K562 (cell line): ENCODE results near the gene POLR3A. TPM values are rescaled to one million over a fixed set of nuclear protein-coding genes. Genes with fewer than 3 reads are reported as not detected.
A peak's percentile ranks its signal among the peaks of the same experiment; 100 is the strongest.

Experiments
- BMI1 ChIP-seq: fragments of 150-350 bp; IDR thresholded peaks from 2 replicates; pipeline ENCODE4 v1.6.1; 2014; ENCODE audit warnings: low read length
- CHD4 ChIP-seq: fragments of 200-600 bp; sonication (generic); IDR thresholded peaks from 3 replicates; pipeline ENCODE4 v1.6.1; 2012; ENCODE audit warnings: low read depth, mild to moderate bottlenecking, mixed read lengths, low read length, inconsistent platforms; ENCODE audit not compliant: insufficient read depth, insufficient replicate concordance, poor library complexity, severe bottlenecking
- HMGN3 ChIP-seq: IDR thresholded peaks from 2 replicates; pipeline ENCODE4 v1.6.1; 2011; ENCODE audit warnings: borderline replicate concordance, low read depth, mild to moderate bottlenecking, mixed read lengths, low read length; ENCODE audit not compliant: insufficient read length; ENCODE audit errors: extremely low read depth
- OTX1 ChIP-seq: fragments of 450-650 bp; formaldehyde crosslinking; IDR thresholded peaks from 2 replicates; pipeline ENCODE4 v1.4.0; 2022; ENCODE audit warnings: mild to moderate bottlenecking
- PRPF4 ChIP-seq: fragments of 200-400 bp; formaldehyde crosslinking; IDR thresholded peaks from one replicate; pipeline ENCODE4 v1.6.1; 2017; ENCODE audit warnings: low read length, low read depth, mild to moderate bottlenecking; ENCODE audit not compliant: insufficient read depth, poor library complexity, severe bottlenecking
- RBM15 ChIP-seq: fragments of 200-400 bp; formaldehyde crosslinking; IDR thresholded peaks from 2 replicates; pipeline ENCODE4 v1.6.1; 2018; ENCODE audit warnings: mild to moderate bottlenecking, low read length, moderate library complexity; ENCODE audit not compliant: insufficient read depth
- RBM25 ChIP-seq: fragments of 200-400 bp; formaldehyde crosslinking; IDR thresholded peaks from 2 replicates; pipeline ENCODE4 v1.6.1; 2018; ENCODE audit warnings: low read length, low read depth, moderate library complexity; ENCODE audit not compliant: severe bottlenecking
- RBM39 ChIP-seq: fragments of 200-400 bp; formaldehyde crosslinking; optimal IDR thresholded peaks from 2 replicates; pipeline ENCODE3; 2018; ENCODE audit warnings: low read depth, low read length
- RCOR1 ChIP-seq, 2 experiments: IDR thresholded peaks; 2 replicates each; pipeline ENCODE4 v1.6.1; 2012; ENCODE audit warnings: low read depth in 2 of 2, low read length in 2 of 2, borderline replicate concordance in 1 of 2, improper control_type of control experiment in 1 of 2
- SRF ChIP-seq, 2 experiments: fragments of 250-450, 450-650 bp in 1 of 2; sonication (Bioruptor Pico) in 1 of 2; sonication (generic) in 1 of 2; formaldehyde crosslinking; IDR thresholded peaks; 2 replicates each; pipeline versions ENCODE4 v1.5.0 to v1.5.1; 2020 to 2022; ENCODE audit warnings: mild to moderate bottlenecking in 1 of 2, missing genetic modification reagents in 1 of 2
- TOE1 ChIP-seq, 2 experiments: fragments of 450-650 bp in 1 of 2; sonication (generic) in 1 of 2; formaldehyde crosslinking in 1 of 2; IDR thresholded peaks; 2 replicates each; pipeline versions ENCODE4 v1.7.1 to v1.8.0; 2016 to 2022; ENCODE audit warnings: borderline replicate concordance in 2 of 2, mild to moderate bottlenecking in 2 of 2, antibody characterized with exemption in 1 of 2, inconsistent platforms in 1 of 2, low read depth in 1 of 2, missing genetic modification reagents in 1 of 2, moderate library complexity in 1 of 2
- YY1 ChIP-seq, 3 experiments: IDR thresholded peaks; 2 replicates each; pipeline ENCODE4 v1.6.1; 2011; ENCODE audit warnings: low read length in 2 of 3, mild to moderate bottlenecking in 2 of 3, moderate library complexity in 2 of 3, borderline replicate concordance in 1 of 3, control low read depth in 1 of 3, low read depth in 1 of 3; ENCODE audit not compliant: insufficient read depth in 3 of 3, insufficient replicate concordance in 2 of 3, control insufficient read depth in 1 of 3, insufficient read length in 1 of 3; ENCODE audit errors: extremely low read depth in 1 of 3
- ZBED1 ChIP-seq: IDR thresholded peaks from 2 replicates; pipeline ENCODE4 v1.6.1; 2014
- ZEB2 ChIP-seq: fragments of 450-650 bp; IDR thresholded peaks from 2 replicates; pipeline ENCODE4 v1.6.1; 2016
- polyA plus RNA-seq, 8 experiments: library from polyadenylated mRNA; depleted of rRNA in 4 of 8; stranded (reverse) in 5 of 8; unstranded in 3 of 8; fragments of >200 nt; fragmentation: Nextera tagmentation in 2 of 8; fragmentation: Illumina TruSeq in 1 of 8; extraction: Ambion mirVana in 2 of 8; extraction: Trizol in 1 of 8; gene quantifications; 2 replicates each; pipeline versions ENCODE4 v1.2.1 to v1.2.3, GENCODE V29; 2011 to 2014; ENCODE audit warnings: inconsistent platforms in 1 of 8, missing spikeins in 1 of 8
- total RNA-seq, 7 experiments: library from RNA; depleted of rRNA in 6 of 7; stranded (reverse); fragments of >200 nt in 6 of 7; fragmentation: Illumina TruSeq in 2 of 7; extraction: Trizol in 2 of 7; gene quantifications; 2 replicates each; pipeline versions ENCODE4 v1.2.1 to v1.2.3, GENCODE V29; 2011 to 2021; ENCODE audit warnings: low replicate concordance in 1 of 7

POLR3A gene
- total and polyA plus RNA-seq, 9 of the 15 experiments (the other 6 are each of a cell fraction or from before 2014, with no cell fraction given), result 14.9 to 37.0 (median 26.7) TPM

DNA sequence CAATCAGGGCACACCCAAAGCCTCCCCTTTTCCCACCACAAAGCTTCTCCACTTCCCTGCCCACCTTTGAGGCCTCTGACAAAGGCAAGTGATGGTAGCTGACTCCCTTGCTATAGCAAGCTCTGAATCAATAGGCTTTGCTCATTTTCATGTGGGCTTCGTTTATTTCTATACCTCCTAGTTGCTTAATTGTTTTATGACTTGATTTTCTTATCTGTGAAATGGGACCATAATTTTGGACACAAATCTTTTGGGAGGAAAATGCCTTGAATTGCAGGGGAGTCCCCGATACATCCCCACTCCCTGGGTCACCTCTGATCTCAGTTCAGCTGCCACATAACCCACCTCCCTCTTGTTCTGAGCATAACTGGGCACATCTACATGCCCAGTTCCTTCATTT is 89.1 kb downstream of the POLR3A start (continued):
- peak; percentile 92 for TF ChIP-seq CHD4
- no peak for TF ChIP-seq TOE1 (IDR thresholded peaks at IDR 0.05; ENCODE audit: borderline replicate concordance)
- no peak for TF ChIP-seq TOE1 (CRISPR knock-in tag; IDR thresholded peaks at IDR 0.05; ENCODE audit: borderline replicate concordance, low read depth)
- TF ChIP-seq RBM39, result no peak
- TF ChIP-seq RBM25, result peak; percentile 87
- no peak for TF ChIP-seq ZEB2
- no peak for TF ChIP-seq HMGN3
- no peak for TF ChIP-seq YY1 (IDR thresholded peaks at IDR 0.05; ENCODE audit: borderline replicate concordance in 1 of 3, control insufficient read depth in 1 of 3, extremely low read depth in 1 of 3, insufficient read depth in 3 of 3, insufficient read length in 1 of 3, insufficient replicate concordance in 2 of 3, low read depth in 1 of 3, low read length in 2 of 3)
- TF ChIP-seq RCOR1 (IDR thresholded peaks at IDR 0.05; ENCODE audit: borderline replicate concordance in 1 of 2, low read depth in 2 of 2, low read length in 2 of 2), result peak in 1 of 2 experiments; percentile 23; a peak in 1 of 4 replicates
- no peak for TF ChIP-seq RBM15
- no peak for TF ChIP-seq OTX1 (CRISPR knock-in tag)
- TF ChIP-seq BMI1, result no peak
- no peak for TF ChIP-seq ZBED1
- no peak for TF ChIP-seq SRF (CRISPR knock-in tag; IDR thresholded peaks at IDR 0.05)
- TF ChIP-seq PRPF4, result no peak
